ENCODE measurements around the gene ABTB2. TPM values are rescaled to one million over a fixed set of nuclear protein-coding genes. Genes with fewer than 3 reads are reported as not detected.

Gene ABTB2
- total RNA-seq, 1 experiment from 2014 or later: 3.6 TPM

DNA sequence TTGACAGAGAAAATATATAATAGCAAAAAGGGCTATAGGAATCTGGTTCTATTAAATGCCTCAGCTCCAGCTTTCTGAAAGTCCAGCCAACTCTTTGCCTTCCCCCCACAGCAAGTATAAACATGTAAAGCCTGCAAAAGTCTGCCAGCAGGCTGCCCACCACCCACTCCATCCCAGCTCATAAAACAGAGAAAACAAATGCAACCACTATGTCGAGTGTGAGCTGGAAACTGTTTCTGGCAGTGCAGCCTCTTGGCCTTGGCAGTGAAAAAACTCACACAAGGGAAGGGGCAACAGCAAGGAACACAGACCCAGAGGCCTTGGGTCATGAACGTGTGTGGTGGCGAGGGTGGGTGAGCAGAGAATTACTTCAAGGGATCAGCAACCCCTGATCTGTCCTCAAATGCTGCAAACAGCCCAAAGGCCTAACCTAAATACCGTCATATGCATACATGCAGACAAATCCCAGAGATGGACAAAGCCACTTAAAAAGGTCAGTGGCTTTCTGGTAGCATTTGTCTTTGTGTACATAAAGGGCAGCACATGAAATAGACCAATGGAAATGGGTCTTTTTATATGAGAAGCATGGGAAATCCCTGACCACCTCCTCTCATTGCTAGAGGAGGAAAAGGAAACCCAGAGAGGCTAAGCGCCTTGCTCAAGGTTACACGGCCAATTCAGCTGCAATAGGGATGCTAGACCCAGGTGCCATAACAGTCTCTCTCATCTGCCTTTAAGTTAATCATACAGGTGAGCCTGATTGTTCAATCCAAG lies 177.6 kb downstream of the ABTB2 start:
- intact Hi-C loops (cut with micrococcal nuclease; ENCODE audit: unreplicated experiment): no loop called here
- Histone ChIP-seq H3K4me3 (ENCODE audit: low read depth, low read length) (no peak overlapping the region), H3K4me1 (no peaks in the 10 kb centered on the region), H3K36me3 (ENCODE audit: control insufficient read depth, insufficient read depth, low read length) (no peaks in the 10 kb centered on the region), H3K27me3 (replicated peaks; ENCODE audit: control insufficient read depth, insufficient read depth, low read length) (no peaks in the 10 kb centered on the region), H3K9me3 (no peaks in the 10 kb centered on the region)
- BruUV-seq (replicated peaks): no TSS peak
- ChIA-PET POLR2A (no interaction called here), CTCF (no interaction called here)
- Mint-ChIP-seq H3K36me3 (ENCODE audit: insufficient read depth, unreplicated experiment) (no peaks in the 10 kb centered on the region), H3K9me3 (ENCODE audit: unreplicated experiment) (no peaks in the 10 kb centered on the region), H3K4me3 (ENCODE audit: unreplicated experiment) (no peak overlapping the region), H3K4me1 (ENCODE audit: low read depth, unreplicated experiment) (no peaks in the 10 kb centered on the region), H3K27ac (ENCODE audit: unreplicated experiment) (no peak overlapping the region), H3K27me3 (ENCODE audit: insufficient read depth, unreplicated experiment) (no peaks in the 10 kb centered on the region)
- no peak for DNase-seq
- no peak for TF ChIP-seq CTCF (IDR thresholded peaks at IDR 0.05; ENCODE audit: insufficient read depth in 1 of 2, low read depth in 1 of 2, low read length in 1 of 2, severe bottlenecking in 1 of 2, unreplicated experiment in 1 of 2)

GRCh38 chr11:34179026-34179675 lies 178.7 kb downstream of the ABTB2 start:
- ChIA-PET POLR2A (interaction anchor here (0.7 kb wide), 1 partner anchor 10 kb away, joined by 6 read pairs; no protein-coding TSS in a partner anchor), CTCF (interaction anchor here (0.6 kb wide), 1 partner anchor 345 kb away, joined by 4 read pairs; no protein-coding TSS in a partner anchor)
- Mint-ChIP-seq H3K36me3 (ENCODE audit: insufficient read depth, unreplicated experiment) (no peaks in the 10 kb centered on the region), H3K4me3 (ENCODE audit: unreplicated experiment) (no peak overlapping the region), H3K4me1 (ENCODE audit: low read depth, unreplicated experiment) (no peaks in the 10 kb centered on the region), H3K27me3 (ENCODE audit: insufficient read depth, unreplicated experiment) (no peaks in the 10 kb centered on the region), H3K27ac (ENCODE audit: unreplicated experiment) (no peak overlapping the region), H3K9me3 (ENCODE audit: unreplicated experiment) (no peaks in the 10 kb centered on the region)
- intact Hi-C loops (cut with micrococcal nuclease; ENCODE audit: unreplicated experiment): no loop called here
- no peak for DNase-seq
- Histone ChIP-seq H3K9me3 (no peaks in the 10 kb centered on the region), H3K4me3 (ENCODE audit: low read depth, low read length) (no peak overlapping the region), H3K4me1 (no peaks in the 10 kb centered on the region), H3K36me3 (ENCODE audit: control insufficient read depth, insufficient read depth, low read length) (no peaks in the 10 kb centered on the region), H3K27me3 (replicated peaks; ENCODE audit: control insufficient read depth, insufficient read depth, low read length) (no peaks in the 10 kb centered on the region)
- no TSS peak for BruUV-seq (replicated peaks)
- TF ChIP-seq CTCF (IDR thresholded peaks at IDR 0.05; ENCODE audit: insufficient read depth in 1 of 2, low read depth in 1 of 2, low read length in 1 of 2, severe bottlenecking in 1 of 2, unreplicated experiment in 1 of 2): no peak

GRCh38 chr11:34178209-34178821 lies 179.5 kb downstream of the ABTB2 start:
- BruUV-seq (replicated peaks): no TSS peak
- no peak overlapping the region for H3K4me3 Mint-ChIP-seq (ENCODE audit: unreplicated experiment)
- no peak for DNase-seq
- no peak for TF ChIP-seq CTCF (IDR thresholded peaks at IDR 0.05; ENCODE audit: insufficient read depth in 1 of 2, low read depth in 1 of 2, low read length in 1 of 2, severe bottlenecking in 1 of 2, unreplicated experiment in 1 of 2)
- no peaks in the 10 kb centered on the region for H3K4me1 Mint-ChIP-seq (ENCODE audit: low read depth, unreplicated experiment)
- Histone ChIP-seq H3K9me3 (no peaks in the 10 kb centered on the region), H3K4me1 (0 out of 2 replicates have a peak, but pooled peaks cover 3% of the 10 kb centered on the region), H3K36me3 (ENCODE audit: control insufficient read depth, insufficient read depth, low read length) (no peaks in the 10 kb centered on the region), H3K27me3 (replicated peaks; ENCODE audit: control insufficient read depth, insufficient read depth, low read length) (no peaks in the 10 kb centered on the region), H3K4me3 (ENCODE audit: low read depth, low read length) (no peak overlapping the region)
- ChIA-PET CTCF (interaction anchor here (0.6 kb wide), 1 partner anchor 346 kb away, joined by 4 read pairs; no protein-coding TSS in a partner anchor), POLR2A (no interaction called here)
- no peak overlapping the region for H3K27ac Mint-ChIP-seq (ENCODE audit: unreplicated experiment)
- intact Hi-C loops (cut with micrococcal nuclease; ENCODE audit: unreplicated experiment): no loop called here
- H3K36me3 Mint-ChIP-seq (ENCODE audit: insufficient read depth, unreplicated experiment): no peaks in the 10 kb centered on the region
- H3K27me3 Mint-ChIP-seq (ENCODE audit: insufficient read depth, unreplicated experiment): no peaks in the 10 kb centered on the region
- no peaks in the 10 kb centered on the region for H3K9me3 Mint-ChIP-seq (ENCODE audit: unreplicated experiment)

All from Caco-2 (cell line).